Measurements from ENCODE around the gene FGD4. TPM values are rescaled to one million over a fixed set of nuclear protein-coding genes. Genes with fewer than 3 reads are reported as not detected.
A peak's percentile ranks its signal among the peaks of the same experiment; 100 is the strongest.

Gene FGD4
- total RNA-seq, 3 donors from 2014 or later, result 0.16 to 0.33 (median 0.22) TPM

DNA sequence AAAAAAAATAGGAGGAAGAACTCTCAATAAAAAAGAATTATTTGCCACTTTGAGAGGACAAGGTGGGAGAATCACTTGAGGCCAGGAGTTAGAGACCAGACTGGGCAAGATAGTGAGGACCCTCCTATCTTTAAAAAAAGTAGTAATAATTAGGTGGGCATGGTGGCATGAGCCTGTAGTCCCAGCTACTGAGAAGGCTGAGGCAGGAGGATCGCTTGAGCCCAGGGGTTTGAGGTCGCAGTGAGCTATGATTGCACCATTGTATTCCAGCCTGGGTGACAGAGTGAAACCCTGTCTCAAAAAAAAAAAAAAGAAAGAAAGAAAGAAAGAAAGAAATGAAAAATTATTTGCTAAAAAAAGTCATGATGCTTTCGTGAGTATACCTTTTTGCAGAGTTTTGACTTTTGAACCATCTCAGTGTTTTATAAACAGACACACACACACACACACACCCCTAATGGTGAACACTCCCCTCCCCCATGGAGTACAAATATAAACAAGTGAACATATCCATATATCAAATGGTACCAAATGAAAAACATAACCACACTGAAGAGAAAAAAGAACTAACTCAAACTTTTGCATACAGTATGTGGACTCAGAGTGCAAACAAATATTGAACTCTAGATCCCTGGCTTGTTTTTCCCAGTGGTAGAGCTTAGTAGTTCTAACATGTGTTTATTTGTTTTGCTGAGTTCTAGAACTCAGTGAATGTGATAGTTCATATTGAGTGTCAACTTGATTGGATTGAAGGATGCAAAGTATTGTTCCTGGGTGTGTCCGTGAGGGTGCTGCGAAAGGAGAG lies 252.0 kb downstream of the FGD4 start:
- ATAC-seq (no peak), DNase-seq (no peak)
- Mint-ChIP-seq H3K4me1 (ENCODE audit: low read depth) (no peaks in the 10 kb centered on the region), H3K4me3 (no peak overlapping the region), H3K9me3 (no peaks in the 10 kb centered on the region), H3K36me3 (ENCODE audit: insufficient read depth) (no peaks in the 10 kb centered on the region), H3K27me3 (ENCODE audit: low read depth) (no peaks in the 10 kb centered on the region)

DNA sequence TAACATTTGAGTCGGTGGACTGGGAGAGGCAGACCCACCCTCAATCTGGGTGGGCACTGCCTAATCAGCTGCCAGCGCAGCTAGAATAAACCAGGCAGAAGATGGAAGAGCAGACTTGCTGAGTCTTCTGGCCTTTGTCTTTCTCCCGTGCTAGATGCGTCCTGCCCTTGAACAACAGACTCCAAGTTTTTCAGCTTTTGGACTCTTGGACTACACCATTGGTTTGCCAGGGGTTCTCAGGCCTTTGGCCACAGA lies 252.5 kb downstream of the FGD4 start:
- ATAC-seq, result no peak
- no peaks in the 10 kb centered on the region for H3K27me3 Mint-ChIP-seq (ENCODE audit: low read depth)
- no peak for DNase-seq
- no peaks in the 10 kb centered on the region for H3K36me3 Mint-ChIP-seq (ENCODE audit: insufficient read depth)
- H3K4me1 Mint-ChIP-seq (ENCODE audit: low read depth), result no peaks in the 10 kb centered on the region
- no peaks in the 10 kb centered on the region for H3K9me3 Mint-ChIP-seq
- H3K4me3 Mint-ChIP-seq, result no peak overlapping the region

DNA sequence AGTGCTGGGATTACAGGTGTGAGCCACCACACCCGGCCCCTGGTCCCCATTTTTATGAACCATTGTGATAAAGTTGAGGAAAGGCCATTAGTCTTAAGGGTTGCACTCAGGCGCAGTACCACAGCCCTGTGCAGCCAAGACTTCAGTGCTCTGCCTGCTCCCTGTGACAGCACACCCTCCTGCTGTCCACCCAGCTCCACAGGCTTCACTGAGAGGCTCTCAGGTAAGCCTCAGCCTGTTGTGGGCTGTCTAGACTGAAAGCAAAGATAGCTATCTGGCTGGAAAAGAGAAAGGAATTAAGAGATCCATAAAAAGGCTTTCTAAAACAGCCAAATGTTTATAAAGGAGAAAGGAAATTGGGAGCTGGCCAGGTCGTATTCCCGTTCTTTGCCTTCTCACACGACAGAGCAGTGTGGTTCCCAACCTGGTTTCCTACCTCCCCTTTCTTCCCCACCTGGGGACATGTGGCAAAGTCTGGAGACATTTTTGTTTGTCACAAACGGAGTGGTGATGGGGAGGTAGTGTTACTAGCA lies 260.6 kb downstream of the FGD4 start:
- Mint-ChIP-seq H3K4me3 (no peak overlapping the region), H3K27me3 (ENCODE audit: low read depth) (peaks cover 2% of the 10 kb centered on the region), H3K36me3 (ENCODE audit: insufficient read depth) (no peaks in the 10 kb centered on the region), H3K9me3 (no peaks in the 10 kb centered on the region), H3K4me1 (ENCODE audit: low read depth) (no peaks in the 10 kb centered on the region)
- DNase-seq (no peak), ATAC-seq (no peak)

DNA sequence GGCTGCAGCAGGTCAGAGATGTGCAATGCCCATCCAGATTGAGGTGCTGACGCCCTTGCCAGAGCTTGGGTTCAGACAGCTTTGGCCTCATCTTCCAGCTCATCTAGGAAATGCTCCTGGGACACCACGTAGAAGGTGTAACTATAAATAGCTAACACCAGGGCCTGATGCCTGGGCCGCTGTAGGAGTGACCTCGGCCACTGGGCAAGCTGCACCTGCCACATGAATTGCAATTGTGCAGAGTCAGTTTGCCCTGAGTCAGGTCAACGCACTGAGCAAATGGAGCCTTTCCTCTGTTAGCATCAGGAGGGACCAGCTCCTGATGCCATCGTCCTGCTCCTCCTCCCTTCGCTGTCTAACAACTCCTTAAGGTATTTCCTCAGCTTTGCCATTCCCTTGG lies 262.3 kb downstream of the FGD4 start:
- no peak for DNase-seq
- Mint-ChIP-seq H3K36me3 (ENCODE audit: insufficient read depth) (no peaks in the 10 kb centered on the region), H3K9me3 (no peaks in the 10 kb centered on the region), H3K4me3 (no peak overlapping the region), H3K27me3 (ENCODE audit: low read depth) (peaks cover 2% of the 10 kb centered on the region), H3K4me1 (ENCODE audit: low read depth) (no peaks in the 10 kb centered on the region)
- no peak for ATAC-seq

DNA sequence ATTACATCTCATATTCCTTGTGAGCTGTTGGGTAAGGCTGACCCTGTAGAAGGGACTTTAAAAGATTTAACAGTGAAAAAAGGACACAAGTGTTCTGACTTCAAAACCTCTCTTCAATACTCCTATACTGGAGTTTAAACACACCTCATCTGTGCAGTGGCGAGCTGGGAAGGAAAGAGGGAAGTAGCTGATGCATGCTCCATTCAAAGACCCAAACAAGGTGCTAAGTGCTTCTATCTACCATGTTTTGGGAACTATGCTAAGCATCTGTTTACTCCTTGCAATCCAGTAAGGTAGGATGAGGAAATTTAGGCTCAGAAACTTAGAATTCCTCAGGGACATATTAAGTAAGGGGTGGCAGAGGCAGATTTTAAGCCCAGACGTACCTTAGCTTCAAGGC lies 263.3 kb downstream of the FGD4 start:
- H3K4me1 Mint-ChIP-seq (ENCODE audit: low read depth), result no peaks in the 10 kb centered on the region
- H3K36me3 Mint-ChIP-seq (ENCODE audit: insufficient read depth), result no peaks in the 10 kb centered on the region
- no peak for DNase-seq
- H3K27me3 Mint-ChIP-seq (ENCODE audit: low read depth), result peaks cover 4% of the 10 kb centered on the region
- H3K9me3 Mint-ChIP-seq, result no peaks in the 10 kb centered on the region
- no peak for ATAC-seq
- no peak overlapping the region for H3K4me3 Mint-ChIP-seq

DNA sequence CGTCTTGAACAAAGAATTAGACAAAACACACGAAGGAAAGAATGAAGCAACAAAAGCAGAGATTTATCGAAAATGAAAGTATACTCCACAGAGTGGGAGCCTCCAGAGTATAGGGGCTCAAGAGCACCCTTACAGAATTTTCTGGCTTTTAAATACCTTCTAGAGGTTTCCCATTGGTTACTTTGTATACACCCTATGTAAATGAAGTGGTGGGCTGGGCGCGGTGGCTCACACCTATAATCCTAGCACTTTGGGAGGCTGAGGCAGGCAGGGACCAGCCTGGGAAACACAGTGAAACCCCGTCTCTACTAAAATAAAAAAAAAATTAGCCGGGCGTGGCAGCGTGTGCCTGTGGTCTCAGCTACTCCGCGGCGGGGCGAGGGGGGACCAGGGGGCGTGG lies 266.7 kb downstream of the FGD4 start:
- peaks cover 13% of the 10 kb centered on the region for H3K9me3 Mint-ChIP-seq
- H3K36me3 Mint-ChIP-seq (ENCODE audit: insufficient read depth), result no peaks in the 10 kb centered on the region
- ATAC-seq, result no peak
- H3K4me3 Mint-ChIP-seq, result no peak overlapping the region
- H3K27me3 Mint-ChIP-seq (ENCODE audit: low read depth), result peaks cover 3% of the 10 kb centered on the region
- DNase-seq, result no peak
- no peaks in the 10 kb centered on the region for H3K4me1 Mint-ChIP-seq (ENCODE audit: low read depth)

DNA sequence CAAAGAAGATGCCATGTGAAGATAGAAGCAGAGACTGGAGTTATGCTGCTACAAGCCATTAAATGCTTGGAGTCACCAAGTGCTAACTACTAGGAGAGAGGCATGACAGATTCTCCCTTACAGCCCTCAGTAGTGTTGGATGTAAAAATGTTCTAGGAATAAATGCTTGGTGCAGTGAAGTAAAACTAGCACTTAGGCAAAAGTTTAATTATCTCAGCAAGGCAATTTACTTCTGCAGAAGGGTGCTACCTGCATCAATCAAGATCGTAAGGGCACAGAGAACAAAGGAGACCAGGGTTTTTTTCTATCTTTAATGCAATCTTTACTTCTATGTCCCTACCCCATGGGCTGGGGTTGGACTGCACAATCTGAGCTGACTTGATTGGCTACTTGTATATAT lies 270.2 kb downstream of the FGD4 start:
- no peak for ATAC-seq
- H3K4me3 Mint-ChIP-seq, result no peak overlapping the region
- H3K27me3 Mint-ChIP-seq (ENCODE audit: low read depth), result peaks cover 3% of the 10 kb centered on the region

DNA sequence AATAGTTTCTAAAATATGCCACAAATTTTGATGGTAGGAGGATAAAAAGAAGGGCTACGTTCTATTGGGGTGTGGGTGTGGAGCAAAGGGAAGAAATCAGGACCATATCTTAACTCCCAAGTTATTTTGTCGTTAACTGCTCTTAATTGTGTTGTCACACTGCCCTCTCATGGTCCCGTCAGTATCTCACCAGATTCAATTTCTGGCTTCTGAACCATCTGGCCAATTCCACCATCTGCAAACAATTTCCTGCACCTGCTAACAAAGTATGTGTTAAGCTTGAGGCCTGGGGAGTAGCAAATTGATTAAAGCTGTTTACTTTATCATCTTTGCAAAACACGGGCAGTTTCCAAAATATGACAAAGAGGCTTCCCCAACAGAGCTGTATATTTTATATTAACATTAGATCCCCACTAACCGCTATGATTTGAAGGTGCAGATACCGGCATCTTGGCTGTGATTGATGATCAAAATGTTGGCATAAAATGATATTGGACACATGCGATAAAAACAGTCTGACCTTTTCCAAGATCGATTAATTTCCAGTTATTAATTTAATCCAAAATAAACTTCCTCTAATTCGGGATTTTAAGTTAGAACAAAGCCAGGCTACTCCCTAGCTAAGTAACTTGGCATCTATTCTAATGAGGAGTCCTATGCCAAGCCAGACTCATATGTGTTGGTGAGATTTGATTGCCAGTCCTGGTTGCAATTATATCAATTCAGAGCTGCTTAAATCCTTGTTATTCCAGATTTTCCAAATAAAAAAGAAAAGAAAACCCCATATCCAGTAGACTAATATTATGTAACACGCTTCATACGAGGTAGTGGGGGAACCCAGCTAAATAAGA lies 272.8 kb downstream of the FGD4 start:
- Mint-ChIP-seq H3K4me1 (ENCODE audit: low read depth) (no peaks in the 10 kb centered on the region), H3K4me3 (no peak overlapping the region), H3K27me3 (ENCODE audit: low read depth) (no peaks in the 10 kb centered on the region), H3K36me3 (ENCODE audit: insufficient read depth) (no peaks in the 10 kb centered on the region), H3K9me3 (peaks cover 13% of the 10 kb centered on the region)
- no peak for ATAC-seq
- DNase-seq, result no peak

More for the DNA sequence above, 270.2 kb downstream of the FGD4 start:
- Mint-ChIP-seq H3K9me3 (peaks cover 13% of the 10 kb centered on the region), H3K36me3 (ENCODE audit: insufficient read depth) (no peaks in the 10 kb centered on the region), H3K4me1 (ENCODE audit: low read depth) (no peaks in the 10 kb centered on the region)
- no peak for DNase-seq

DNA sequence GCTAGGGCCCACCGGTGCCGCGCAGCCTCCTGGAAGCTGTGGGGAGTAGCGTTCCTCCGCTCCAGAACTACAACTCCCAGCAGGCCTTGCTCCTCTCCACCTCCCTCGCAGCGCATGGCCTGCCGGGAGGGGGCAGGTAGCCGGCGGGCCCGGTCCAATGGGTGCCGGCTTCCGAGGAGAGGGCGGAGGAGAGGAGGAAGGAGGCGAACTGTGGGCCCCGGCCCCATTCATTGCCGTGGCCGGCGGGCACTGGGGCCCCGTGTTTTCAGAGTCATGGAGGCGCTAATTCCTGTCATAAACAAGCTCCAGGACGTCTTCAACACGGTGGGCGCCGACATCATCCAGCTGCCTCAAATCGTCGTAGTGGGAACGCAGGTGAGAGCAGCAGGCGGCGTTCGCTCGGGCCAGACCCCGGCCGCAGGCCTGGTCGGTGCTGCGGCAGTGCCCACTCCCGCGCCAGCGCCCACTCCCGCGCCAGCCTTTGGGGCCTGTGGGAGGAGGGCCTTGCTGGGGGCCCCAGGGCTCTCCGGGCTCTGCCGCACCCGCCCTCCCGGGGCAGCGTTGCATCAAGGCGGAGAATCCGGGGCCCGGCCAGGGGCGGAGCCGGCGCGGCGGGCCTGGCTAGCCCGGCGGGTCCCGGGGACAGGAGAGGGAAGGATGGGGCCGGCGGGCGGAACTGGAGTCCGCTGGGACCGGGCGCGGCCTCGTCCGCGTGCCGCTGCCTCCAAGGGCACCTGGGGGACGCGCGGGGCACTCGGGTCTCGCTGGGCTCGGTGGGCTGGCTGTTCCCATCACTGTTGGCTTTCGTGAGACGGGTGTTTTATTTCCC lies 279.9 kb downstream of the FGD4 start, which contains the start of gene DNM1L:
DNM1L (plus strand) TSS at position 211 of the 829 bp plus-strand sequence; CDS start at position 274, 63 bp downstream.
- H3K27me3 Mint-ChIP-seq (ENCODE audit: low read depth), result no peaks in the 10 kb centered on the region
- no peaks in the 10 kb centered on the region for H3K36me3 Mint-ChIP-seq (ENCODE audit: insufficient read depth)
- DNase-seq (peak; percentile 86), ATAC-seq (peak; percentile 99)
- H3K9me3 Mint-ChIP-seq, result no peaks in the 10 kb centered on the region
- H3K4me3 Mint-ChIP-seq, result peak within 1 kb of the TSS; percentile 93
- peaks cover 29% of the 10 kb centered on the region for H3K4me1 Mint-ChIP-seq (ENCODE audit: low read depth)

DNA sequence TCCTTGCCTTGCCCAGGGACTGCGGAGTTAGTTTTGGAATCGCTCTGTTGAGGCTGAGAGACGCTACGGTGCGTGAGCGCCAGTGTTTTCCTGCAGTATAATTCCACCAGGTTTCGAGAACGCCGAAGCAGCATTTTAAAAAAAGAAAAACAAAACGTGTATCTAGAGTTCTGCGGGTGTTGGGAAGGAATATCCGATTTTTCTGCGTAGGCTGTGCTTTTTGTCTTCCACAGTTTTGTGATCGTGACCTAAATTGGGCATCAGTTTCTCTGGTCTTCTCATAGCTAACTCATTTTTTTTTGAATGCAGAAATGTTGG lies 280.5 kb downstream of the FGD4 start:
- Mint-ChIP-seq H3K4me3 (peak overlapping the region; percentile 93), H3K4me1 (ENCODE audit: low read depth) (peaks cover 29% of the 10 kb centered on the region), H3K27me3 (ENCODE audit: low read depth) (no peaks in the 10 kb centered on the region), H3K36me3 (ENCODE audit: insufficient read depth) (no peaks in the 10 kb centered on the region), H3K9me3 (no peaks in the 10 kb centered on the region)
- DNase-seq (no peak), ATAC-seq (no peak)

DNA sequence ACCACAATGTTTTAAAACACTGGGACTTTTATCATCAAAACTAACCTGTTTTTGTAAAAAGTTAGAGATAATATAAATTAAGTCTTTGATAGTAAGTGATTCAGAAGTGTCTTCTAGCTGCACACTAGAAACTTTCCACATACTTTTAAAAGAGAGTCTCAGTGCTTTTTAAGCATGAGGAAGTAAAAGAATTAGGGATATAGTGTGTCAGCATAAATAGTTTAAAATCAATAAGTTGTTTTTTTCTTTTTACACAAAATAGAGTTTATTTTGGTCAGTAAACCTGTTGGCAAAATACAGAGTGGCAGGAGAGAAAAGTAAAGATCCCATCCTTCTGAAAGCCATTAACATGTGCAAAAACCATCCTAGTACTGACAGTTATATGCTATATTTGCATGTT lies 281.4 kb downstream of the FGD4 start:
- Mint-ChIP-seq H3K4me1 (ENCODE audit: low read depth) (peaks cover 29% of the 10 kb centered on the region), H3K4me3 (peak overlapping the region; percentile 93), H3K9me3 (no peaks in the 10 kb centered on the region), H3K36me3 (ENCODE audit: insufficient read depth) (peaks cover 6% of the 10 kb centered on the region), H3K27me3 (ENCODE audit: low read depth) (no peaks in the 10 kb centered on the region)
- no peak for DNase-seq
- ATAC-seq, result no peak

DNA sequence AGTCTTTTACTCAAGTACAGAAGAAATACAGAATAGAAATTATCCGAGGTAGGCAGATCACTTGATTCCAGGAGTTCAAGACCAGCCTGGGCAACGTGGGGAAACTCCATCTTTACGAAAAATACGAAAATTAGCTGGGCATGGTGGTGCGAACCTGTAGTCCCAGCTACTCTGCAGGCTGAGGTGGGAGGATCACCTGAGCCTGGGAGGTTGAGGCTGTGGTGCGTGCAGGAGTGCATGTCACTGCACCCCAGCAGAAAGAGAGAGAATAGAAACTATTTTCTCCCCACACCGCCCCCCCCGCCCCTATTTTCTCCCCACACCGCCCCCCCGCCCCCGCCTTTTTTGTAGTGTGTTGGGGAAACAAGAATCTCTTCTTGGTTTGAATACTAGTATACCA lies 281.9 kb downstream of the FGD4 start:
- ATAC-seq (no peak), DNase-seq (no peak)
- Mint-ChIP-seq H3K9me3 (no peaks in the 10 kb centered on the region), H3K4me3 (no peak overlapping the region), H3K27me3 (ENCODE audit: low read depth) (no peaks in the 10 kb centered on the region), H3K36me3 (ENCODE audit: insufficient read depth) (peaks cover 7% of the 10 kb centered on the region), H3K4me1 (ENCODE audit: low read depth) (peaks cover 30% of the 10 kb centered on the region)

DNA sequence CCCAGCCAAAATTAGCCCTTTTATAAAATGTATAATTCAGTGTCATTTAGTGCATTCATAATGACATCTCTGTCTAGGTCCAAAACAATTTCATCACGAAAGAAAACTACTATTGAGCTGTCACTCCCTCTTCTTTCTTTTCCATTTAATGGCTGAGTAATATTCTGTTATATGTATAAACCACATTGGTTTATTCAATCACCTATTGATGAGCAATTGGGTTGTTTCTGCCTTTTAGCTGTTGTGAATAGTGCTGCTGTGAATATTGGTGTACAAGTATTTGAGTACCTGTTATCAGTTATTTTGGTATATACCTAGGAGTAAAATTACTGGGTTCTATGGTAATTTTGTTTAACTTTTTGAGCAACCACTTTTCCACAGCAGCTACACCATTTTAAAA lies 287.0 kb downstream of the FGD4 start:
- H3K4me1 Mint-ChIP-seq (ENCODE audit: low read depth), result peaks cover 30% of the 10 kb centered on the region
- DNase-seq (no peak), ATAC-seq (no peak)
- H3K4me3 Mint-ChIP-seq, result no peak overlapping the region
- no peaks in the 10 kb centered on the region for H3K9me3 Mint-ChIP-seq
- peaks cover 12% of the 10 kb centered on the region for H3K36me3 Mint-ChIP-seq (ENCODE audit: insufficient read depth)
- H3K27me3 Mint-ChIP-seq (ENCODE audit: low read depth), result no peaks in the 10 kb centered on the region

DNA sequence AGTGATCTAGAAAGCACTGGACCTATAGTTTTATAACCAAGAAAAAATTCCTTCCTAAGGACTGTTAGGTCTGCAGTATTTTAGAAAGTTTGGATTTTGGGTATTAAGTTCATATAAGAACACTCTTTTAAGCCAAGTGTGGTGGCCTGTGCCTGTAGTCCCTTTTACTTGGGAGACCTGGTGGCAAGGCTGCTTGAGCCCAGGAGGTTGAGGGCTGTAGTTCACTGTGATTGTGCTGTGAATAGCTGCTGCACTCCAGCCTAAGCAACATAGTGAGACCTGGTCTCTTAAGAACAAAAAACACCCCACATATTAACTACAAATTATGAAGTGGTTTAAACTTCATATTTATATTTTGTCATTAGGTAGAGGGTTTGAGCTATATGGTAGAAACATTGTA lies 289.4 kb downstream of the FGD4 start:
- peaks cover 33% of the 10 kb centered on the region for H3K4me1 Mint-ChIP-seq (ENCODE audit: low read depth)
- no peak for DNase-seq
- ATAC-seq, result no peak
- H3K9me3 Mint-ChIP-seq, result no peaks in the 10 kb centered on the region
- H3K27me3 Mint-ChIP-seq (ENCODE audit: low read depth), result no peaks in the 10 kb centered on the region
- H3K4me3 Mint-ChIP-seq, result no peak overlapping the region
- peaks cover 17% of the 10 kb centered on the region for H3K36me3 Mint-ChIP-seq (ENCODE audit: insufficient read depth)
